CD4-positive, alpha-beta T cell treated with Interferon alpha-2 for 1 hour (primary cell): ENCODE data around the gene CEP72.

ENCODE experiments used
- DNase-seq, 2 donors: peaks; one replicate each; pipeline ENCODE4 v3.0.0-alpha.2; 2020 to 2022

Gene CEP72

GRCh38 chr5:640461-641330, 28.6 kb downstream of the CEP72 start:
- DNase-seq, result no peak

- no peak for DNase-seq
Measured at GRCh38 chr5:641331-641765, 29.2 kb downstream of the CEP72 start.

GRCh38 chr5:642481-642880, 30.3 kb downstream of the CEP72 start:
- DNase-seq, result no peak

- DNase-seq, result no peak
Measured at GRCh38 chr5:643351-643801, 31.2 kb downstream of the CEP72 start.

GRCh38 chr5:643811-644271, 31.7 kb downstream of the CEP72 start:
- DNase-seq, result no peak

GRCh38 chr5:644509-644908, 32.4 kb downstream of the CEP72 start:
- no peak for DNase-seq

- no peak for DNase-seq
Measured at GRCh38 chr5:644971-645370, 32.8 kb downstream of the CEP72 start.

- DNase-seq, result no peak
Measured at GRCh38 chr5:645421-645820, 33.3 kb downstream of the CEP72 start.

- DNase-seq, result no peak
Measured at GRCh38 chr5:646396-647201, 34.5 kb downstream of the CEP72 start.

- DNase-seq, result no peak
Measured at GRCh38 chr5:647311-647710, 35.2 kb downstream of the CEP72 start.

GRCh38 chr5:647727-648126, 35.6 kb downstream of the CEP72 start:
- no peak for DNase-seq

- DNase-seq, result no peak
Measured at GRCh38 chr5:651296-652022, 39.3 kb downstream of the CEP72 start.

- DNase-seq, result no peak
Measured at GRCh38 chr5:652023-652515, 39.9 kb downstream of the CEP72 start.

- no peak for DNase-seq
Measured at GRCh38 chr5:652773-653350, 40.7 kb downstream of the CEP72 start.

- no peak for DNase-seq
Measured at GRCh38 chr5:654071-654778, 42.1 kb downstream of the CEP72 start.

GRCh38 chr5:655406-655805, 43.3 kb downstream of the CEP72 start:
- DNase-seq, result no peak

GRCh38 chr5:657570-657969, 45.4 kb downstream of the CEP72 start:
- no peak for DNase-seq

- DNase-seq, result no peak
Measured at GRCh38 chr5:658103-658502, 46.0 kb downstream of the CEP72 start.

- DNase-seq, result no peak
Measured at GRCh38 chr5:659496-660263, 47.5 kb downstream of the CEP72 start.

GRCh38 chr5:660491-661030, 48.4 kb downstream of the CEP72 start:
- DNase-seq, result no peak
